DMS53 treated with DMSO at 0.1 percent for 48 hours (cell line): Measurements from ENCODE around the gene TP53AIP1.
A peak's percentile ranks its signal among the peaks of the same experiment; 100 is the strongest.

Experiments
- DNase-seq: peaks from one replicate; lab custom pipeline; 2025; ENCODE audit not compliant: unreplicated experiment; lab: John Stamatoyannopoulos, UW

TP53AIP1 gene

DNA sequence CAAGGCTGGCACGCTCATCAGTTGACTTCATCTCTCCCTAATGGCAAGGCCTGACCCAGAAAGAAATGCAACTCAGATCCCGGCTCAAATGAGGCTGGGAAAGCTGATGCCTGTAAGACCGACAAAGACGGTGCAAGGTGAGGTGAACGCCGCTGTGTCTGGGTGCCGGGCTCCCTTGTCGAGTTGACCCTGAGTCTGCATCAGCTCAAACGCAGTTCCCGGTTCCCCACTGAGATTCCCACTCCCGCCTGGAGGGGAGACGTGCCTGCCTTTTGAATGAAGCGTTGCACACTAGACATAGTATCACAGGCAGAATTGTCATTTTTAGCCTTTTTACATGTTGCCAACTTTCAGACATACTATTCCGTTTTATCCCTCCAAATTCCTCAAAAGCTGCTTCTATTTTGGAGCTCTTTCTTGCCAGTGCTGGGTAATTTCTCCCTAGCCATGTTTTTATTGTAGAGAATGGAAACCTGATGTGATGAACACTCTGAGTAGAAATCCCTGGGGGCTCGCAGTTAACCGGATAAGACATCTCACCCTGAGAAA, 831 bp upstream of the TP53AIP1 start:
- DNase-seq, result no peak

DNA sequence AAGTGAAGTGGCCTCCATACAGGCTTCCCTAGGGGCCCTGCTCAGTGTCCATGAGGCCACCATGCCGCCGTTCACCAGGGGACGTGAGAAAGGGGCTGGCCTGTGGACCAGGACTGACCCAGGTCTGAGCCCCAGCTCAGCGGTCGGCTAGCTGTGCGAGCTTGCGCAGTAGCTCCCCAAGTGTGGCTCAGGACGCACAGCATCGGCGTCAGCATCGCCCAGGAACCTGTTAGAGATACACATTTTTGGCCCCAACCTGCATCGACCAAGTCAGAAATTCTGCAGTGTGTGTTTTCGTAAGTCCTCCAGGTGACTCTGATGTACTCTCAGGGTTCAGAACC, 429 bp downstream of the TP53AIP1 start:
- DNase-seq, result no peak

DNA sequence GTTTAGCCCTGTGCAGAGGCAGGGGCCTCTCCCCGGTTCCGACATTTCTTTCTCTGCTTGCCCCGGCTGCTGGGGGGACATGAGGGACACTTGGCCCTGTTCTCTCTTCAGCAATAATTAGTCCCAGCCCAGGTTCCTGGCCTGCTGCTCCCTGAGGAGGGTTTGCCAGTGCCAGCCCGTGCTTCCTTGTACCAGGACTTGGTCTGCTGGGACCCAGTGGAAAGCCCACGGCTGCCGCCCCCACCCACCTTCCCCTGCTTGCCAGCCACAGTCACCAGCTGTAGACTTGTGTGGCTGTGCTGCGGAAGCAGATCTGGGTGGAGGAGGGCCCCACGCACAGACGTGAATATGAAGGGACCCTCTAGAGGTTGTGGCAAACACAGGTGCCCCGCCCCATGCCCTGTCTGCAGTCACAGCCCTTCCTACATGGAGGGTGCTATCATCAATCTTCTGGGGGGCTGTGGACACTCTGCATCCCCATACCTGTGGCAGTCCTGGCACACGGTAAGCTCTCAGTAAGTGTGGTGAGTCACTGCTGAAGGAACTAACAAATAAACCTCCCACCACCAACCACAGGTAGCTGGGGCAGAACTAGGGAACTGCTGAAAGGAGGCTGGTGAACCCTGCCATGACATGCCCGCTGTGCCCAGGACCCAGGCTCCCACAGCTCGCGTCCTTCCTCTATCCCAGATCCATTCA, 949 bp downstream of the TP53AIP1 start:
- no peak for DNase-seq

DNA sequence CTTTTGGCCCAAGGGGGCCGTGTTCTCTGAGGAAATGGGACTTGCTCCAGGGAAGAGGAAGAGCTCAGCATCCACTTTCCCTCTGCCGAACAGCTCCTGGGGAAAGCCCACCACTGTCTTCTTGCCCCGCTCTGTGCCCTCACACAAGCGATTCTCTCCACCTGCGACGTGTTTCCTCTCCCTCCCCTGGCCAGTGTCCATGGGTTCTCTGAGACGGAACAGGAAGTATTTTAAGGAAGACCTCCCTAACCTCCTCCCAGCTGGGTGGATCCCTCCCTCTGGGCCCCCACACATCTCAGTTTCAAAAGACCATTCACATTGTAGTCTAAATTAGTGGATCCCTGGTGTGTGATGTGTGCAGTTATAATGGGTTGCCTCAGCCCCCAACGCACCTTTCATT, 1.6 kb downstream of the TP53AIP1 start:
- no peak for DNase-seq

DNA sequence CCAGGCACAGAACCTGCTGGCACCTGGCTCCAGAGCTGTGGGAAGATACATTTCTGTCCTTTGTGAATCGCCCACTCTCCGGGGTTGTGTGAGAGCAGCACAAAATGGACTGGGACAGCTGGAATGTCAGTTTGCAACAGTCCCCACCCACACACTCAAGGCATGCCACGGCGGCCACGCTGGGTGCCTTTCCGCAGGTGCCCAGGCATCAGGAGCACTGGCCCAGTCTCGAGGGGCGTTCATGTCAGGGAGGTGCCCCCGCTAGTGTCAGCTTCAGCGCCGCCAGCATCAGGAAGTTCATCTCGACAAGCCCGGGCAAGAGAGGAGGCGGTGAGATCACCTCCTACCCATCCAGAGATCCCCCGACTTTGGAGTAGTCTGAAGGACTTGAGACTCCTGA, 2.1 kb downstream of the TP53AIP1 start:
- DNase-seq, result no peak

DNA sequence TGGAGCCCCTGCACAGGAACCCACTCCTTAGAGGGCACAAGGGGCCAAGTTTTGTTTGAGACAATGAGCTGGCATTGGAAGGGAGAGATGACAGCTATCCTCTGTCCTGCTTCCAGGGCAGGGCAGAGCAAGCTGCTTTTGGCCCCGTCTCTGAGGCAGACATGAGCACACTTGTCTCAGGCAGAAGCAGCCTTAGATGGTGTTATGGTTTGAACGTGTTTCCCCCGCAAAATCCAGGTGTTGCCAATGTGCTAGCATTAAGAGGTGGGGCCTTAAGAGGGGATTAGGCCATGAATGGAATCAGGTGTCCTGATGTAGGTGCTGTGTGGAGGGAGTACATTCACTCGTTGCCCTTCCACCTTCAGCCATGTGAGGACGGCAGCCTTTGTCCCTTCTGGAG, 2.5 kb downstream of the TP53AIP1 start:
- no peak for DNase-seq

DNA sequence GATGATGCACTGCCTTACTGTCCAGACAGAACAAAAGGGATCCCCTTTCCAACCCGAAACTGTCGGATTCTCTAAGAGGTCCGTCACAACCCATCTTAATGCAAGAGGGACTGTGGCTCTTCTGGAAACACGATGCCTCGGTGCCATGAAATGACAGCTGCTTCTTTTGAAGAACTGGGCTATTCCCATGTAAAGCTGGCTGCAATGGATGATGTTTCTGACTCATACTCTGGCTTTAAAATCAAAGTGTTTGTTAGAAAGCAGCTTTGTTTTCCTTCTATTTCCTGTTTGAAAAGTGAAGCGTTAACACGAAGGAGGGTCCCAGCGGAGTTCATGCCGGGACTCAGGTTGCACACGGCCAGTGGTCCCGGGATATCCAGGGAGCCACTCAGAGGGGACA, 3.1 kb downstream of the TP53AIP1 start:
- peak; percentile 30 for DNase-seq

DNA sequence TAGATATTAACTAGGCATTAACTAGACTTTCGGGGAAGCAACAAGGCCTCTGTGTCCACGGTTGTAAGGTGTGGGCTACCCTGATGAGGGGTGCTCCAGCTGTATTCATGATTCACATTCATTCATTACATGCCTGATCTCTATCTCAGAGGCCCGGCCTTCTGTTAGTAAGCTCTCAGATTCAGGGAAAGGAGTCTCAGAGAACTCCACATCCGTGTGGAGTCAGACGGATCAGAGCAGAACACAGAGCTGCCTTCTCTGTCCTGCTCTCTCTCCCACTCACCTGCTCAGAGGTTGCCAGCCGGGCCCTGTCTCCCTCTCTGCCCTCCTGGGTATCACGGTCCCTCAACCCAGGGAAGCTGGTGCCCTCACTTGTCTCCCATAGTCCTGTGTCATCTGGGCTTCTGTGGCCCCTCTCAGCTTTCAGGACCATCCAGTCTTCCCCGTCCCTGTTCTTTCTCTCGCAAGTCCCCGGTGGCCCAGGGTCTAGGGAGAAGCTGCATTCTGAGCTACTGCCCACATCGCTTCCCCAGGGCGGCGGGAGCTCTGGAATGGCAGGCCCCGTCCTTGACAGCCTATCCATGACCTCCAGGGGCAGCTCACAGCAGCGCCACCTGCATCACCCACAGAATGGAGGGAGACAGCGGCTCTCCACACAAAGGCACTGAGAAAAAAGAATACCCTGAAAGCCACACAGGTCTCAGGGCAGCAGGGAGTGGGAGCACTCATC, 4.3 kb downstream of the TP53AIP1 start:
- DNase-seq, result no peak

DNA sequence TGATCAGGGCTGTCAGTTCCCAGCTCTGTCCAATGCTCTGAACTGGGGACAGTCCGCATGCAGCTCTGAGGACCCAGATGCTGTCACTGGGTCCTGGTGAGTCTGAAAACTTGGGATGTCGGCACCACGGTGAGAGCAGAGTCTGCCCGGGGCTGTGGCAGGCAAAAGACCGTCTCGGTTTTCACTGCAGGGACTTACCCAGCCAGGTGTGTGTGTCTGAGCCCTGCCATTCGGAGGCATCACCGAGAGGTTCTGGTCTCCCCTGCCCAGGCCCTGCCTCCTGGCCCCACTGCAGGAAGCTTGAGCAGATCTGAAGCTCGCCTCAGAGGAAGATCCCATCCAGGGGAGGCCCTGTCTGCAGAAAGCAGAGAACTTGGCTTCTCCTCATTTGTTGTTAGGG, 5.2 kb downstream of the TP53AIP1 start:
- no peak for DNase-seq

DNA sequence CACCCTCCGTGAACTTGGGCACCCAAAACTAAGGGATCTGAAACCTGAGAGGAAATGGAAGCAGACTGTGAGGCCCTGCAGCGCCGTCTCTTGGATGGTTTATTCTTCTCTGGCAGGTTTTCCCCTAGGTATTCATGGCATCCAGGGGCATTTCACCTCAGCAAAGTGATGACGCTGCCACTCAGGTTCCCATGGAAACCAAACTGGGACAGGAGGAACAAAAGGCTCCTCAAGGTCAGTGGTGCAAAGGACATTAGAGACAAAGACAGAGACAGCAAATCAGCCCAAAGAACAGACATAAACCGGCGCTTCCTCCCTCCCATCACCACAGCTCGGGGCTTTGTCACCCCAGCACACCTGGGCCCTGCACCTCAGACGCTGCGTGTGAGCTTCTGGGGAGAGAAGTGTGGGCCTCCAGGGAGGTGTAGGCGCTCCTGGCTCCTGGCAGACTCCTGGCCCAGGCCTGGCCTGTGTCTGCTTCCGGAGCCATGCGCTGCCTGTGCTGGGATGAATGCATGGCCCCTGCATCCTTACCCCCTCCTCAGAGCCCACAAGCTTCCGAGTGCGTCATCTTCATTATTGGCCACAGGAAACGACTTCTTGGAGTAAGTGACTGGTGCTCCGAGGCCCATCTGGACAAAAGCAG, 5.9 kb downstream of the TP53AIP1 start:
- DNase-seq, result peak; percentile 59

DNA sequence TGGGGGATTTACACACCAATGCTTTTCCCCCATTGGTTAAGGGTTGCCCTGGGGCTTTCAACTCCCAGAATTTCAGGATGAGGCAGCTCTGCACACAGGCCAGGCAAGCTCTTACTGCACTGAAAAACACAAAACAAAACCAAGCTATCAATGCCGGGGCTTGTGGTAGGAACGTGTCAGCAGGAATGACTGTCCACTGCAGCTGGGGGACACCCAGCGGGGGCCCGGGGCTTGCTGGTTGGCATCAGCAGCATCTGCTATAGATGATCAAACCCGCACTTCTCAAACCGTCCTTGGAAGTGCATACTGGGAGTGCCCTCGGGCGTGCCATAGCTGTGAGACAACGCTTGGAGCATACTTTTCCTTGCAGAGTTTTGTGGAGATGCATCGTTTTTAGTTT, 7.7 kb downstream of the TP53AIP1 start:
- no peak for DNase-seq

DNA sequence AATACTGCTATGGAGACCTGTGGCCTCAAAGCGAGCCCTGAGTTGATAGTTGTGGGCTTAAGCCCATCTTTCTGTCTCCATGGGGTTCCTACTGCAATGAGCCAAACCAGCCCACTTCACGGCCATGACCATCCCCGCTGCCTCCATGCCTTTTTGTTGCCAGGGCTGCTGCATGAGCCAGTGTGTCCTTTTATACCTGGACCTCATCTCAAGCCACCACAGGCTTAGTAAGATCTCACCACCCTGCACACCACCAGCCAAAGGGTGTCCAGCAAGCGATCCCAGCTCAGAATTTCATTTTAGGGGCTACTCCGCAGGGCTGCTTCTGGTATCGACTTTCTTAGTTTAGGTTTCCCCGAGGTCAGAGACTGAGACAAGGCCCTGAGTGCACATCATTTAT, 8.3 kb downstream of the TP53AIP1 start:
- DNase-seq, result no peak

DNA sequence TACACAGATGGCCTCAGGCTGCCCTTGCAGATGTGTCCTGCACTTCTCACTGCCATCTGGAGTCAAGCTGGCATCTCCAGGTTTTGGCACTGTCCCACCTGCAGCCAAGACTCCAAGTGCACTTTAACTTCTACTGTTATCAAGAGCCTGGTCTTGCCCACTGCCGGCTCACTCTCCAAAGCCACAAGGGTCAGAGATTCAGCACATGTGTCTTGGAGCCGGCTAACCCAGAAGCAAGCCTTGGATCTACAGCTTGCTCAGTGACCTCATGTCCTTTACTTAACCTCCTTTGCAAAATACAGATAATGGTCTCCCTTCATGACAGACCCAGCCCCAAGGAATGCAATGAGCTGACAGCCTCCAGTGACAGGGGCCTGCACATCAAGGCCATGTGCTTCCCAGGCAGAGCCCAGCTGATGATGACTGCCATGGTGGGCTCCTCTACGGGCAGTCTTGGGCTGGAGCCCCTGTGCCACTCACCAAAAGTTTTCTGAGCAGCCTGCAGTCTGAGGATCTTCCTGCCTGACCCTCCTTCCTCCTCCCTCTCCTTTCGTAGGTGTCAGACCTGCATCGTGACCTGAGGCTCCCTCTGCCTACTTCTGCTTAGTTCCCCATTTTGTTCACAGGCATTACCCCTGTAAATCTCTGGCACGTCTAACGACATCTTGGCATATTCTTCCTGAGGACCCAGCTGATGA, 9.0 kb downstream of the TP53AIP1 start:
- no peak for DNase-seq

DNA sequence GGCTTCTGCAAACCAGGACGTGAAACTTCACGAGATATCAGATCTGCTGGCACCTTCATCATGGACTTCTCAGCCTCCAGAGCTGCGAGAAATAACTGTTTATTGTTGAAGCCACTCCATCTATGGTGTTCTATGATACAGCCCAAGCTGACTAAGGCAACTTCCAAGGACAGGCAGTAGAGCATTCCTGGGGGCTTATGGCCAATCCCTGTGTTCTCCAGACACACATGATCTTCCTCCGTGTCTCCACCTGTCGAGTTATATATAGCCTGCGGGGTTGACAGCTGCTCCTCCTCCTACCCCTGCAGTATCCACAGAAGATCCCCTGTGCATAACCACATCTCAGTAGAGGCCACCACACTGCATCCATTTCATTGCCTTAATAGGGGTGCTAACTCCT, 11.0 kb downstream of the TP53AIP1 start:
- no peak for DNase-seq

DNA sequence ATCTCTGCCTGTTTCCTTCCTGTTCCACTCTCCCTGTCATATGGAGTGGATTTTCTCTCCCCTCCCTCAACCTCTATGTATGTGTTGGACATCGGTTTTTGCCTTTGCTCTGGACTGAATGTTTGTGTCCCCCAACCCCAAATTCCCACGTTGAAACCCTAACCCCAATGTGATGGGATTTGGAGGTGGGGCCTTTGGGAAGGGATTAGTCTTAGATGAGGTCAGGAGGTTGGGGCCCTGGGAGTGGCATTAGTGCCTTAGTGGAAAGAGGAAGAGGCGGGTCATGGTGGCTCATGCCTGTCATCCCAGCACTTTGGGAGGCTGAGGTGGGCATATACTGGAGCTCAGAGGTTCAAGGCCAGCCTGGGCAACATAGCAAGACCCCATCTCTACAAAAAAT, 11.6 kb downstream of the TP53AIP1 start:
- no peak for DNase-seq

DNA sequence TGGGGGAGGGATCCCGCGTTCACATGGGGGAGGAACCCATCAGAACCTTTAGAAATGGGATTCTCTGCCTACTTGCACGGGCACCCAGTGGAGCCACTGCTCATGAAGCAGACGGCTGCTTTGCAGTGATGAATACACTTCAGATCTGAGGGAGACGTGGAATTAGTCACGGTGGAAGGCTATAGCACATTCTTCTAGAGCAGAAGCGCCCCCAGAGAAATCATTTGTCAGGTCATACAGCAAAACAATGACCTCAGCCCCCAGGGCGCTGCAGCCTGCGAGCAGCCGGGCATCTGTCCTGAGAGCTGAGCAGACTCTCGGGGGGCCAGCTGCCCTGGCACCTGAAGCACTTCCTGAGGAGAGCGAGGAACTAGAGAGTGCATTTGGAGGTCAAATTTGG, 12.7 kb downstream of the TP53AIP1 start:
- DNase-seq, result no peak

DNA sequence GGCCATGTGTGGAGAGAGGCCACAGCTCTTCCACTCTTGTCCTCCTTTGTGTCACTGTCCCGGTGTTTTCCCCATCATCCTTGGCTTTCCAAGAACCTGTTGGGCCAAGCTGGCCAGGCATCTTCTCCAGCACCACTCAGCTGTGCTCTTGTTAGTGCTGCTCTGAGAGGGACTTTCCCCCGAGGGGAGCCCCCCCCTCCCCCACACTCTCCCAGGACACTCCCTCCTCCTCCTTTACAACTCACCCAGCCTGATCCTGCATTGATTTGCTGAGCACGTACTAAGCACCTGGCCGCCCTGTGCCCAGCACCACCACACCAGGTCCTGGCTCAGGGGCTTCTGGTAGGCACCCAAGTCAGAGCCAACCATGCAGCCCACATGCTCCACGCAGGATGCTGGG, 13.2 kb downstream of the TP53AIP1 start:
- no peak for DNase-seq

DNA sequence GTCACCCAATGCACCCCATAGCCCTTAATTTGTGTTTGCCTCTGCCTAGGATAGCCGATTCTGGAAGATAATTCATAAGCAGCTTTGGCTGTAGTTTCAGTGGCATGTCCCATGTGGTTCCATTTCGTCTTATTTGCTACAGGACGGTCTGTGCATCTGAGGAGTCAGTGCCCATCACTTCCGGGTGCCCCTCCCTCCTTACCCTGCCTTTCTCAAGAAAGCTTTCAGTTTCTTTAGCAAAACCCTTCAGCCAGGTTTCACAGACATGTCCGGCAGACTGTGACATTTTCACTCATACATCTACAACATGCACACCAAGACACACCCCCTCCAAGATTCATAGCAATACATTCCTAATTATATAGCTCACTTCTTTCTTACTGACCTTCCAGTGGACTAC, 14.3 kb downstream of the TP53AIP1 start:
- DNase-seq, result no peak

DNA sequence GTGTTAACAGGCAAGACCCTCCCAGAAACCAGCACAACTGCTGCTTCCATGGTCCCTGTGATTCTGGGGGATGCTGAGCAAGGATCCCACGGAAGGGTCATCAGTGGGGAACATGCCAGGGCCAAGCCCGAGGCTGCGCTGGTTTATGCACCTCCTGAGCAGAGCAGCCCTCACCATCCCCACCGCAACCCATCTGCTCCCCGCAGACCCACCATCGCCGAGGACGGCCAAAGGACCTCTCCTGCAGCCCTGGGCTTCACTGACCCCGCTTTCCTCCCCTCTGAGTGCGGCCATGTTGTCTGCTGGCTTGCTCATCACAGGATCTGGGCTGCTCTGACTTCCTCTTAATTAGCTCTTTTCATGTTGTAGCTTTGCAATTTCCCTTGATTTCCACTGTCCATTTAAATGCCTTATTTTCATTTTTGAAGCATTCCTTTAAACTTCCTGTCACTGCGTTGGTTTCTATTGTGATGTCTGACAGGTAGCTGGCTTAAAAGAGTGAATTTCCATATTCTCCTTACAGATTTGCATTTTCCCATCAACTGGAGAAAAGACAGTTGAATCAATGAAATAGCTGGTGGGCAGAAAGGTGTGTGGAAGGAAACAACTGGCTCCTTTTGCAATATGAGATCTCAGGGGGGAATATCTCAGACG, 14.9 kb downstream of the TP53AIP1 start:
- no peak for DNase-seq

DNA sequence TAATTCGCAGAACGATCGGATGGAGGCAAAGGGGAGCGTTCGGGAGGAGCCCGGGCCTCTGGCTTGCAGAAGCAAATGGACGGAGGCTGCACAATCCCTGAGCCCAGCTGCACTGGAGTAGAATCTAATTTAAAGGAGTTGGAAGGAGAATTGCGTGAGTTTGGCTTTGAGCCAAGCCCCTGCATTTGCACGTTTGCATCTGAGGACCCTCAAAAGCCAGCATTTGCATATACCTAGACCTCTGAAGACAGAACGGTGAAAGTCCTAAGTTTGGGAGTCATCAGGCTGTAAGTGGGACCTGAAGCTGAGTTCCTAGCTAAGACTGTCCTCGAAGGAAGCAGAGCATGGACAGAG, 15.6 kb downstream of the TP53AIP1 start:
- no peak for DNase-seq

DNA sequence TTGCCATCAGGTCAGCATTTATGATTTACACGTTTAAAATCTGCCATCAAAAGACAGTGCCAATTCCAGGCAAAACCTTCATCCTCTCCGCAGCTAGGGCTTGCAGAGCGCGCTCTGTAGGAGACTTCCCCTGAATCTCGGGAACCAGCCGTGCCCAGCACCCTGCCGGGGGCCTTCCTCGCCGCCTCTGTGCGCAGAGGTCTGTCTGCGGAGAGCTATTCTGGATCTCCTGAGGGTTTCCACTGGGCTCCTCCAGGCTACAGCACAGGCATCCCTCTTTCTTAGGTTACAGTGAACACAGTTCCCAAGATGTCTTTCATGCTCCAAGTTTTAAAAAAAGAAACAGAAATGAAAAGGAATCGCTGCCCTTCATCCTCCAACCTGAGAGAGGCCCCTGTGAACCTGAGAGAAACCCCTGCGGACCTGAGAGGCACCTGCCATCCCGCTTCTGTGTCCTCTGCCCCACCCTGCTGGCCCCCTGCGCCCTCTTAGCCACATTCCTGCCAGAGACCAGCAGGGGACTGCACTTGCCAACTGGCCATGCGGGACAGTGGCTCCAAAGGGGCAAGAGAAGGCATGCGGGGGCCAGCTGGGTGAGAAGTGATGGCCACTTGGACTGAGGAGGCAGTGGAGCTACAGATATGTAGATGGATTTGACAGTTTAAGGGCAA, 16.1 kb downstream of the TP53AIP1 start:
- no peak for DNase-seq
